ENCODE measurements around the gene TSPAN32. TPM values are rescaled to one million over a fixed set of nuclear protein-coding genes. Genes with fewer than 3 reads are reported as not detected.
"Not testable (repeated sequence)": the region's sequence is repeated elsewhere in the genome, so short reads cannot be mapped to it uniquely, and the experiment has no call there.

TSPAN32 gene
- total and polyA plus RNA-seq, 2 donors: 4.0 to 15.7 TPM

DNA sequence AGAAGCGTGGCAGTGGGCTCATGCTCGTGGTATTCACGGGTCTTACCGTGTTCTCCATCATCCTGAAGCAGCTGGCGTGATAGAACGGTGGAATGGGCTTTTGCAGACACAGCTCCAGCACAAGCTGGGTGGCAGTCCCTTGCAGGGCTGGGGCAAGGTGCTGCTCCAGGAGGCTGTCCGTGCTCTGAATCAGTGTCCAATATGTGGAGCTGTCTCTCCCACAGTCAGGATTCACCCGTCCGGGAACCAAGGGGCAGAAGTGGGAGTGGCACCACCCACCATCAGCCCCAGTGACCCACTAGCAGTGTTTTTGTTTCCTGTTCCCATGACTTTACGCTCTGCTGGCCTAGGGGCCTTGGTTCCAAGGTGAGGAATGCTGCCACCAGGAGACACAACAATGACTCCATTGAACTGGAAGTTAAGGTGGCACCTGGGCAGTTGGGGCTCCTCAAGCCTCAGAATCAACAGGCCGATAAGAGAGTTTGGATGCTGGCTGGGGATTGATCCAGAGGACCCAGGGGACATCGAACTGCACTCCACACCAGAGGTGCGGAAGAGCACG is 58.3 kb downstream of the TSPAN32 start:
- WGBS: 96% methylated on average over 14 of the region's 14 CpGs
- Histone ChIP-seq H3K4me3 (ENCODE audit: low read length in 2 of 2) (no peak overlapping the region), H3K4me1 (ENCODE audit: control insufficient read depth in 2 of 2, insufficient read depth in 2 of 2, low read length in 2 of 2) (no peaks in the 10 kb centered on the region), H3K9me3 (ENCODE audit: control insufficient read depth in 2 of 2, insufficient read depth in 1 of 2, low read length in 1 of 2) (no peaks in the 10 kb centered on the region), H3K36me3 (ENCODE audit: control insufficient read depth in 2 of 2, insufficient read depth in 2 of 2, low read length in 1 of 2) (no peaks in the 10 kb centered on the region), H3K27me3 (ENCODE audit: control insufficient read depth in 2 of 2, insufficient read depth in 1 of 2, low read length in 1 of 2) (no peaks in the 10 kb centered on the region), H3K27ac (ENCODE audit: low read depth in 1 of 2, low read length in 1 of 2) (no peak overlapping the region)
- DNase-seq (ENCODE audit: low read depth in 6 of 9, low spot score in 9 of 9): no peak

DNA sequence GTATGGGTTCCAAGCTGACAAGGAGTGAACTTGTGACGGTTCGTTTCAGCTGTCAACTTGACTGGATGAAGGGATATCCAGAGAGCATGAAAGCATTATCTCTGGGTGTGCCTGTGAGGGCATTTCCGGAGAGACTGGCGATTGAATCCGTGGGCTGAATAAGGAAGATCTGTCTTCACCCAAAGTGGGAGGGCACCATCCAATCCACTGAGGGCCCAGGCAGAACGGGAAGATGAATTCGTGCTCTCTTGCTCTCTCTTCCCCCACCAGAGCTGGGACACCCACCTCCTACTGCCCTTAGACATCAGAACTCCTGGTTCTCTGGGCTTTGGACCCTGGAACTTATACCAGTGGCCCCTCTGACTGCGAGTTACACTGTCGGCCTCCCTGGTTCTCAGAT is 59.8 kb downstream of the TSPAN32 start:
- no peak overlapping the region for H3K4me3 ChIP-seq (ENCODE audit: low read length in 2 of 2)
- no peak overlapping the region for H3K27ac ChIP-seq (ENCODE audit: low read depth in 1 of 2, low read length in 1 of 2)
- H3K27me3 ChIP-seq (ENCODE audit: control insufficient read depth in 2 of 2, insufficient read depth in 1 of 2, low read length in 1 of 2): no peaks in the 10 kb centered on the region
- H3K9me3 ChIP-seq (ENCODE audit: control insufficient read depth in 2 of 2, insufficient read depth in 1 of 2, low read length in 1 of 2): no peaks in the 10 kb centered on the region
- no peaks in the 10 kb centered on the region for H3K4me1 ChIP-seq (ENCODE audit: control insufficient read depth in 2 of 2, insufficient read depth in 2 of 2, low read length in 2 of 2)
- no peaks in the 10 kb centered on the region for H3K36me3 ChIP-seq (ENCODE audit: control insufficient read depth in 2 of 2, insufficient read depth in 2 of 2, low read length in 1 of 2)
- no peak for DNase-seq (ENCODE audit: low read depth in 6 of 9, low spot score in 9 of 9)
- WGBS: 98% methylated on average over 9 of the region's 9 CpGs

DNA sequence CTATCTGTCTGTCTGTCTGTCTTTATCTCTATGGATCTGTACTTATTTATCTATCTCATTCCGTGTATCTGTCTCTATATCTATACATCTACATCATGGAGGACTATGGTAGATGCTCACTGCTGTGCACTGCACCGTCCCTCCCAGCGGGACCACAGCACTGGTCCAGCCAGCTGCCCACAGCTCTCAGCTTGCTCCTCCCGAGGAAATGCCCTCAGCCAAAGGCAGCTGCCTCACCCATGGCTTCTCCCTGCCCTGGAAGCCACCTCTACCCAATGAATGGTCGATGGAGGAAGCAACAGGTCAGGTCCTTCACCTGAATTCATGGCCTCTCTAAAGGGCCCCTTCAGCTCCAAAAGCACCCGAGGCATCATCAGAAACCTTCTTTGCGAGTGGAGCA is 60.6 kb downstream of the TSPAN32 start:
- no peaks in the 10 kb centered on the region for H3K4me1 ChIP-seq (ENCODE audit: control insufficient read depth in 2 of 2, insufficient read depth in 2 of 2, low read length in 2 of 2)
- no peaks in the 10 kb centered on the region for H3K36me3 ChIP-seq (ENCODE audit: control insufficient read depth in 2 of 2, insufficient read depth in 2 of 2, low read length in 1 of 2)
- H3K27ac ChIP-seq (ENCODE audit: low read depth in 1 of 2, low read length in 1 of 2): no peak overlapping the region
- no peaks in the 10 kb centered on the region for H3K9me3 ChIP-seq (ENCODE audit: control insufficient read depth in 2 of 2, insufficient read depth in 1 of 2, low read length in 1 of 2)
- H3K27me3 ChIP-seq (ENCODE audit: control insufficient read depth in 2 of 2, insufficient read depth in 1 of 2, low read length in 1 of 2): no peaks in the 10 kb centered on the region
- H3K4me3 ChIP-seq (ENCODE audit: low read length in 2 of 2): no peak overlapping the region
- DNase-seq (ENCODE audit: low read depth in 6 of 9, low spot score in 9 of 9): no peak
- 94% methylated on average over 7 of the region's 7 CpGs for WGBS

DNA sequence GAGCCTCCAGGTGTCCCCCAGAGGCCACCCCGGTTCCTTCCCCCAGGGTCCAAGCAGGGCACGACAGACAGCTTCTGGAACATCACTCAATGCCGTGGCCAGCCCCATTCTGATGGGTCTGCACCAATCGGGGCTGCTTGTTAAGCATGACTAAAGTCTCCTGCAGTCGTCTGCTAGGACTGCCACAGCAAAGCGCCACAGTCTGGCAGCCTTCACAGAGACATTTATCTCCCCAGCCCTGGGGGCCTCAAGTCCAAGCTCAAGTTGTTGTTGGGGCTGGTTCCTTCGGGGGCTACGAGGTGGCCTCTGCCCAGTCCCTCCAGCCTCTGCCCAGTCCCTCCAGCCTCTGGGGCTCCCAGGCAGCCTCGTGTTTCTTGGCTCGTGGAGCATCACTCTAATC is 61.3 kb downstream of the TSPAN32 start:
- Histone ChIP-seq H3K9me3 (ENCODE audit: control insufficient read depth in 2 of 2, insufficient read depth in 1 of 2, low read length in 1 of 2) (no peaks in the 10 kb centered on the region), H3K27me3 (ENCODE audit: control insufficient read depth in 2 of 2, insufficient read depth in 1 of 2, low read length in 1 of 2) (no peaks in the 10 kb centered on the region), H3K27ac (ENCODE audit: low read depth in 1 of 2, low read length in 1 of 2) (no peak overlapping the region), H3K4me1 (ENCODE audit: control insufficient read depth in 2 of 2, insufficient read depth in 2 of 2, low read length in 2 of 2) (no peaks in the 10 kb centered on the region), H3K36me3 (ENCODE audit: control insufficient read depth in 2 of 2, insufficient read depth in 2 of 2, low read length in 1 of 2) (no peaks in the 10 kb centered on the region), H3K4me3 (ENCODE audit: low read length in 2 of 2) (no peak overlapping the region)
- 92% methylated on average over 10 of the region's 10 CpGs for WGBS
- DNase-seq (ENCODE audit: low read depth in 6 of 9, low spot score in 9 of 9): no peak

DNA sequence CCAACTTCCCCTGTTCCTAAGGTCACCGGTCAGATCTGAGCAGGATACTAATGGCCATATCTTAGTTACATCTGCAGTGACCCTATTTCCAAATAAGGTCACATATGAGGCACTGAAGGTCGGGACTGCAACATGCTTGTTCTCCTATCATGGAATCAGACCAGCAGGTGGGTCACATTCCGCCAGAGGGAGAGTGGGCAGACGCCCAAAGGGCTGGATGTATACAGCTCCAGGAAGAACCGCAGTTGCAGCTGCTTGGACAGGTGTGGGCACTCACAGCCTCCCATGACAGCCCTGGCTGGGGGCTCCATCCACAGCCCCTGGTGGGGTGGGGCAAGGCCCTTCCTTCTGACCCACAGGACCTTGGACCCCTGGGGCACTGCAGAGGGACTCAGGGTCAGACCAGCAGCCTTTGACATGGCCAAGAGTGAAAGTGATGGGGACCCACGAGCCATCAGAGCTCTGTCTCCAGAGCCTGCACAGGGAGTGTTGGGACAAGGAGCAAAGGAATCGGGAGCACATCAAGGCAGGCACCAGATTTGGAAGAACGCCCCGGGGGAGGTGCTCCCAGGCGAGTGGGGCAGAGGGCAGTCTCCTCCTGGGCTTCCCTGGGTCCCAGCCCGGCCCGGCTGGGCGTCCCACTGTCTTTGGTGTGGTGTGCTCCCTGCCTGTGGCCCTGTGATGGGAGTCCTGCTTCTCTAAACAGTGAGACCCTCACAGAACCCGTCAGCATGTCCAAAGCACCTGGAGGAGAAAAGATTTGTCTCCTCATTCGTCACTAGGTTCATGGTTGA is 62.0 kb downstream of the TSPAN32 start:
- no peak overlapping the region for H3K27ac ChIP-seq (ENCODE audit: low read depth in 1 of 2, low read length in 1 of 2)
- no peak overlapping the region for H3K4me3 ChIP-seq (ENCODE audit: low read length in 2 of 2)
- no peaks in the 10 kb centered on the region for H3K27me3 ChIP-seq (ENCODE audit: control insufficient read depth in 2 of 2, insufficient read depth in 1 of 2, low read length in 1 of 2)
- H3K36me3 ChIP-seq (ENCODE audit: control insufficient read depth in 2 of 2, insufficient read depth in 2 of 2, low read length in 1 of 2): no peaks in the 10 kb centered on the region
- no peaks in the 10 kb centered on the region for H3K4me1 ChIP-seq (ENCODE audit: control insufficient read depth in 2 of 2, insufficient read depth in 2 of 2, low read length in 2 of 2)
- H3K9me3 ChIP-seq (ENCODE audit: control insufficient read depth in 2 of 2, insufficient read depth in 1 of 2, low read length in 1 of 2): no peaks in the 10 kb centered on the region
- DNase-seq (ENCODE audit: low read depth in 6 of 9, low spot score in 9 of 9): no peak
- 96% methylated on average over 15 of the region's 15 CpGs for WGBS

DNA sequence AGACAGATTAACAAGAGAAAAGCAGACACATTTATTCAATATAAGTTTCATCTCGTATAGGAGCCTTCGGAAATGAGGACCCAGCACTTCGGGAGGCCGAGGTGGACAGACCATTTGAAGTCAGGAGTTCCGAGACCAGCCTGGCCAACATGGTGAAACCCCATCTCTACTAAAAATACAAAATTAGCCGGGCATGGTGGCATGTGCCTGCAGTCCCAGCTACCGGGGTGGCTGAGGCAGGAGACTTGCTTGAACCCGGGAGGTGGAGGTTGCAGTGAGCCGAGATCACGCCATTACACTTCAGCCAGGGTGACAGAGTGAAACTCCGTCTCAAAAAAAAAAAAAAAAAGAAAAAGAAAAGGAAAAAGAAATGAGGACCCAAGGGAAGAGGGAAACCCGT is 62.6 kb downstream of the TSPAN32 start:
- not testable (repeated sequence) for H3K4me1 ChIP-seq (ENCODE audit: control insufficient read depth in 2 of 2, insufficient read depth in 2 of 2, low read length in 2 of 2); H3K27ac ChIP-seq (ENCODE audit: low read depth in 1 of 2, low read length in 1 of 2); H3K36me3 ChIP-seq (ENCODE audit: control insufficient read depth in 2 of 2, insufficient read depth in 2 of 2, low read length in 1 of 2); H3K27me3 ChIP-seq (ENCODE audit: control insufficient read depth in 2 of 2, insufficient read depth in 1 of 2, low read length in 1 of 2); H3K9me3 ChIP-seq (ENCODE audit: control insufficient read depth in 2 of 2, insufficient read depth in 1 of 2, low read length in 1 of 2); H3K4me3 ChIP-seq (ENCODE audit: low read length in 2 of 2); DNase-seq (ENCODE audit: low read depth in 6 of 9, low spot score in 9 of 9)
- WGBS: 96% methylated on average over 12 of the region's 12 CpGs

DNA sequence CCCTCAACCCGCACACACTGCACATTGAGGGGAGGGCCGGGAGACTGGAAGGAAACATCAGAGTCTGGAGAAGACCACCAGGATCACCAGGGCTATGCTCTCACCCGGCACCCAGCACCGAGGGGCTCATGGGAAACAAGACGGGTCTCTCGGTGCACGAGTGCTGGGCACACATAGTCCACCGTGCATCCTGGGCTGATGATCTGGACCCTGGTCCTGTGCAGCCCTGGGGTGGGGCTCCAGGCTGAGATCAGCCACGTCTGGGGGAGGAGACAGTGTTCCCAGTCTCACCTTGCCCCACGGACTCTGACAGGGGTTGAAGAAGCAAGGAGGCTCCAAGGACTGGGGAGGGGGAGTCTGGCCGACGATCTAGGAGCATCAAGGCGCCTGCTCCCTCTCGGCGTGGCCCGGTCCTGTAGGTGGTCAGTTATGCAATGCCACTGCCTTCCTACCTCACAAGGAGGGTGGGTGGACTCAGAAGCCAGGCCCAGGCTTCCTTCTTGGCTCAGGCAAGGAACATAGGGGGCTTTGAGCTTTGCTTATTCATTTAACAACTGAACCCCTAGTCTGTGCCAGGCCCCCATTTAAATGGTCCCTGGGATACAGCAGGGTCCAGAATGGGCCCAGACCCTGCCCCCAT is 63.9 kb downstream of the TSPAN32 start:
- H3K4me1 ChIP-seq (ENCODE audit: control insufficient read depth in 2 of 2, insufficient read depth in 2 of 2, low read length in 2 of 2): no peaks in the 10 kb centered on the region
- H3K27me3 ChIP-seq (ENCODE audit: control insufficient read depth in 2 of 2, insufficient read depth in 1 of 2, low read length in 1 of 2): no peaks in the 10 kb centered on the region
- no peak overlapping the region for H3K4me3 ChIP-seq (ENCODE audit: low read length in 2 of 2)
- no peak for DNase-seq (ENCODE audit: low read depth in 6 of 9, low spot score in 9 of 9)
- 93% methylated on average over 16 of the region's 16 CpGs for WGBS
- H3K27ac ChIP-seq (ENCODE audit: low read depth in 1 of 2, low read length in 1 of 2): no peak overlapping the region
- no peaks in the 10 kb centered on the region for H3K9me3 ChIP-seq (ENCODE audit: control insufficient read depth in 2 of 2, insufficient read depth in 1 of 2, low read length in 1 of 2)
- H3K36me3 ChIP-seq (ENCODE audit: control insufficient read depth in 2 of 2, insufficient read depth in 2 of 2, low read length in 1 of 2): no peaks in the 10 kb centered on the region

DNA sequence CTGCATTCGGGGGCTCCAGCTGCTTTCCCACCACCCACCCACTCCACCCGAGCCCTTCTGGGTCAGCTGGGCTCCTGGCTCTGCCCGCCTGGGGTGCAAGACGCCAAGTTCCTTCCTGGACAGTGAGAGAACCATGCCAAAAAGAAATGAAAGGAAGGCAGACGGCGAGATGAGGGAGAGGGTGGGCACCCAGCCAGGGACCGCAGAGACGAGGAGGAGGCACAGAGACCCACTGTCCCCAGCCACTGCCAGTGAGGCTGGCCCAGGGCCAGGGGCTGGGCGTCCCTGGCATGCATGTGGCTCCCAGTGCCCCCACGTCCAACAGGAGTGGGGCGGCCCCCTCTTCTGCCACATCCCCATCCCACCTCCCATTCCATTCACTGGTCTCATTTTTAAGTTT is 64.5 kb downstream of the TSPAN32 start:
- no peak overlapping the region for H3K4me3 ChIP-seq (ENCODE audit: low read length in 2 of 2)
- no peak overlapping the region for H3K27ac ChIP-seq (ENCODE audit: low read depth in 1 of 2, low read length in 1 of 2)
- 68% methylated on average over 11 of the region's 11 CpGs for WGBS
- H3K4me1 ChIP-seq (ENCODE audit: control insufficient read depth in 2 of 2, insufficient read depth in 2 of 2, low read length in 2 of 2): no peaks in the 10 kb centered on the region
- no peaks in the 10 kb centered on the region for H3K36me3 ChIP-seq (ENCODE audit: control insufficient read depth in 2 of 2, insufficient read depth in 2 of 2, low read length in 1 of 2)
- no peaks in the 10 kb centered on the region for H3K27me3 ChIP-seq (ENCODE audit: control insufficient read depth in 2 of 2, insufficient read depth in 1 of 2, low read length in 1 of 2)
- no peaks in the 10 kb centered on the region for H3K9me3 ChIP-seq (ENCODE audit: control insufficient read depth in 2 of 2, insufficient read depth in 1 of 2, low read length in 1 of 2)
- no peak for DNase-seq (ENCODE audit: low read depth in 6 of 9, low spot score in 9 of 9)

DNA sequence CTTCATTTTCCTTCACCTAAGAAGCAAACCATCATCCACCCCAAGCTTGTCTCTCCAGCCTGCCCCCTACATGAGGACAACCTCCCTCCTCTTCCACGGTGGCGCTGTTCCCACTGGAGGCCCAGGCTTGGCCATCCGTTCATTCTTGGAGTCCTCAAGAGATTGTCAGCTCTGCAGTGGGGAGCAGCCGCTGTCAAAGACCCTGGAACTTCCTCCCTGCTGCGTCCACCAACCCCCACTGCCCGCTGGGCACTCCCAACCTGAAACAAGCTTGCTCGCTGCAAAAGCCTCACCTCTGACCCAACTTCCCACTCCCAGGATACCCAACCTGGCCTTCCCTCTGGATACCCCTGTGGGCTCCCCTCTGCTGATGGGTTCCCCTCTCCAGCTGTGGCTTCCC is 64.9 kb downstream of the TSPAN32 start:
- H3K27ac ChIP-seq (ENCODE audit: low read depth in 1 of 2, low read length in 1 of 2): no peak overlapping the region
- no peak overlapping the region for H3K4me3 ChIP-seq (ENCODE audit: low read length in 2 of 2)
- H3K4me1 ChIP-seq (ENCODE audit: control insufficient read depth in 2 of 2, insufficient read depth in 2 of 2, low read length in 2 of 2): no peaks in the 10 kb centered on the region
- DNase-seq (ENCODE audit: low read depth in 6 of 9, low spot score in 9 of 9): no peak
- 92% methylated on average over 7 of the region's 7 CpGs for WGBS
- H3K36me3 ChIP-seq (ENCODE audit: control insufficient read depth in 2 of 2, insufficient read depth in 2 of 2, low read length in 1 of 2): no peaks in the 10 kb centered on the region
- H3K9me3 ChIP-seq (ENCODE audit: control insufficient read depth in 2 of 2, insufficient read depth in 1 of 2, low read length in 1 of 2): no peaks in the 10 kb centered on the region
- no peaks in the 10 kb centered on the region for H3K27me3 ChIP-seq (ENCODE audit: control insufficient read depth in 2 of 2, insufficient read depth in 1 of 2, low read length in 1 of 2)
